Measurements from ENCODE around the gene INPP1.

Gene INPP1

GRCh38 chr2:190308031-190308430, 35.4 kb upstream of the INPP1 start:
- no peak for TF ChIP-seq POLR2AphosphoS5 (IDR thresholded peaks at IDR 0.05; ENCODE audit: low read depth, low read length)
- no peak for TF ChIP-seq FOXP2 (optimal IDR thresholded peaks at IDR 0.05; ENCODE audit: borderline replicate concordance, extremely low read depth, extremely low read length, insufficient read depth)
- TF ChIP-seq TAF1 (IDR thresholded peaks at IDR 0.05; ENCODE audit: borderline replicate concordance, insufficient read depth, low read length) = no peak
- no peak for TF ChIP-seq REST (IDR thresholded peaks at IDR 0.05; ENCODE audit: insufficient read depth in 1 of 2, low read depth in 2 of 2, low read length in 2 of 2)
- TF ChIP-seq SIN3A (IDR thresholded peaks at IDR 0.05; ENCODE audit: borderline replicate concordance, insufficient read depth, low read length) = no peak

- no peak for TF ChIP-seq POLR2AphosphoS5 (IDR thresholded peaks at IDR 0.05; ENCODE audit: low read depth, low read length)
- TF ChIP-seq TAF1 (IDR thresholded peaks at IDR 0.05; ENCODE audit: borderline replicate concordance, insufficient read depth, low read length) = no peak
- TF ChIP-seq FOXP2 (optimal IDR thresholded peaks at IDR 0.05; ENCODE audit: borderline replicate concordance, extremely low read depth, extremely low read length, insufficient read depth) = no peak
- no peak for TF ChIP-seq REST (IDR thresholded peaks at IDR 0.05; ENCODE audit: insufficient read depth in 1 of 2, low read depth in 2 of 2, low read length in 2 of 2)
- TF ChIP-seq SIN3A (IDR thresholded peaks at IDR 0.05; ENCODE audit: borderline replicate concordance, insufficient read depth, low read length) = no peak
These were observed 31.3 kb upstream of the INPP1 start for GRCh38 chr2:190311893-190312634.

GRCh38 chr2:190313880-190314279, 29.5 kb upstream of the INPP1 start:
- no peak for TF ChIP-seq POLR2AphosphoS5 (IDR thresholded peaks at IDR 0.05; ENCODE audit: low read depth, low read length)
- TF ChIP-seq FOXP2 (optimal IDR thresholded peaks at IDR 0.05; ENCODE audit: borderline replicate concordance, extremely low read depth, extremely low read length, insufficient read depth) = no peak
- no peak for TF ChIP-seq REST (IDR thresholded peaks at IDR 0.05; ENCODE audit: insufficient read depth in 1 of 2, low read depth in 2 of 2, low read length in 2 of 2)
- no peak for TF ChIP-seq TAF1 (IDR thresholded peaks at IDR 0.05; ENCODE audit: borderline replicate concordance, insufficient read depth, low read length)

- TF ChIP-seq POLR2AphosphoS5 (IDR thresholded peaks at IDR 0.05; ENCODE audit: low read depth, low read length) (no peak), REST (IDR thresholded peaks at IDR 0.05; ENCODE audit: insufficient read depth in 1 of 2, low read depth in 2 of 2, low read length in 2 of 2) (no peak), SIN3A (IDR thresholded peaks at IDR 0.05; ENCODE audit: borderline replicate concordance, insufficient read depth, low read length) (no peak), FOXP2 (optimal IDR thresholded peaks at IDR 0.05; ENCODE audit: borderline replicate concordance, extremely low read depth, extremely low read length, insufficient read depth) (no peak), TAF1 (IDR thresholded peaks at IDR 0.05; ENCODE audit: borderline replicate concordance, insufficient read depth, low read length) (no peak)
These were observed 28.1 kb upstream of the INPP1 start for GRCh38 chr2:190315273-190315672.
